ENCODE results near the gene DRG2. TPM values are rescaled to one million over a fixed set of nuclear protein-coding genes. Genes with fewer than 3 reads are reported as not detected.

Gene DRG2
- total RNA-seq, 1 experiment from 2014 or later = 43.7 TPM

DNA sequence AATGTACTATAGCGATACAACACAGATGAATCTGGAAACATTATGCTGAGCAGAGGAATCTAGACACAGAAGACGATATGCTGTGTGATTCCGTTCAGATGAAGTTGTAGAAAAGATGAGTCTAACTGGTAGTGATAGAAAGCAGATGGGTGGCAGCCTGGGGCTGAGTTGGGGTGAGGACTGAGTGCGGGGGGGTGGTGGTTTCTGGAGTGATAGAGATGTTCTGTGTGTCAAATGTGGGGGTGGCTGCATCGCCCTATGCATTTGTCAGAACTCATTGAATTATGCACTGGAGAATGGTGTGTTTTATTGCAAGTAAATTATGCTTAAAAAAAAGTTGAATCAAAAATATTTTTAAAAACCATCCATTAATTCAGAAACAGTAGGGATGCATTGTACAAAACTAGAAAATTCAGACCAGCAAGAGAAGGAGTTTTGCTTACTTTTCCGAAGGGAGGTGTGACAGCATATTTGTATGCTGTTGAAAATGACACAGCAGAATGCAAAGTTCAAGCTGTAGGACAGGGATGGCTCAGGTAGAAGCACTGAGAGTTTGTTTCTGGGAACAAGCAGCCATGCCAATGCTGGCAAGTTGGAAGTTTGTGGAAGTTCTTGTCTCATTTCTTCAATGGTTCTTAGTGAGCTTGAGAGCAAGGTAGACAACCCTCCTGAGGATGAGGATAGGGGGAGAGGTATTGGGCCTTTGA is 13.0 kb upstream of the DRG2 start:
- DNase-seq (ENCODE audit: low spot score) = no peak

DNA sequence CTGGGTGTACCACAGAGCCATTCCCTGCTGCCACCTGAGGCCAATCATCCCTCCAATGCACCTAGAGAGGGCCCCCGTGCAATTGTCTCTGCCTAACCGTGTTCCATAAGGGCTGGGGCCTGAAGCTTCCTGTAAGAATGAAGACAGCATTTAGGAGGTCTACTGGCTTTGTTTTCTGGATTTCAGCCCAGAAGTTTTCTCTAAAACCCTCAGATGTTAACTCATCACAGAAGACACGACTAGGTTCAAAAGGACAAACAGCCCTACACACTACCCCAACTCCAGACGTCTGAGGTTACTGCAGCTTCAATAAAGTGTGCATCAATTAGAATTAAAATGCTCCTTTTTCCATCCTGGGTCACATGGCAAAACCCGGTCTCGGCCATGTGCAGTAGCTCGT is 10.8 kb upstream of the DRG2 start:
- DNase-seq (ENCODE audit: low spot score) = no peak

DNA sequence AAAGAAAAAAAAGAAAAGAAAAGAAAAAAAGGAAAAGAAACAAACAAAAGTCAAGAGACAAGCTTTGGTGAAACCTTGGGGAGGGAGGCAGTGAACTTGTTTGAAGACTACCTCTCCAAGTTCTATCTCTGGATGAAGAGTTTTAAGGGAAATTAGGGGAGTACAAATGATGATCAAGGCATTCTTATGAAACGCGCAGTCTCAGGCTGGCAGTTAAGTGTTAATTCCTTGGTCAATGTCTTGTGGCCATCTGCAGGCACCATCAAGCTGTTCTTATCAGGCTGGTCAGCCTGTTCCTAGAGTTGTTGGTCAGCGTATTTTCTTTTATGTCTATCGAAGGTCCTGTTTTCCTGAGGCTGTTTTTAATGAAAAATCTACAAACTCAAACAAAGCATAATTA is 8.2 kb upstream of the DRG2 start:
- no peak for DNase-seq (ENCODE audit: low spot score)

DNA sequence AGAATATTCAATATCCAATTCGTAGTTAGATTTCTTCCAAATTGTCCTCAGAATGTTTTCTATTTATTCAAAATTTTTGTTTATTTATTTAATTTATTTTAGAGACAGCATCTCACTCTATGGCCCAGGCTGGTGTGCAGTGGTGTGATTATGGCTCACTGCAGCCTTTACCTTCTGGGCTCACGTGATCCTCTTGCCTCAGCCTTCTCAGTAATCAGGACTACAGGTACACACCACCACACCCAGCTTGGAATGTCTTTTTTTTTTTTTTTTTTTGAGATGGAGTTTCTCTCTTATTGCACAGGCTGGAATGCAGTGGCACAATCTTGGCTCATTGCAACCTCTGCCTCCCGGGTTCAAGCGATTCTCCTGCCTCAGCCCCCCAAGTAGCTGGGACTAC is 3.5 kb upstream of the DRG2 start:
- DNase-seq (ENCODE audit: low spot score) = no peak

DNA sequence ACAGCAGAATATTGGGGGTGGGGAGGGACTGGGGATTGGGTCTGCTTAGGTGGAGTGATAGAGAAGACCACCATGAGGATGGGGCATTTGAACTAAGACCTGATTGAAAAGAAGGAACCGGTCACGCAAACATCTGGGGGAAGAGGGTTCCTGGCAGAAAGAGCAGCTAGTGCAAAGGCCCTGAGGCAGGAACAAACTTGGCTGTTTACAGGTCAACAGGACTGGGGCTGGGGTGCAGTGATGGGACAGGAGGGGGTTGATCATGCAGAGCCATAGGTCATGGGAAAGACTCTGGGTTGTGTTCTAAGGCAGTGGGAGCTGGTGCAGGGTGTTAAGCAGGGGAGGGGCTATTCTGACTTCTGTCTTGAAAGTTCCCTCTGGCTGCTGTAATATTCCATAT is 1.9 kb downstream of the DRG2 start:
- DNase-seq (ENCODE audit: low spot score) = no peak

DNA sequence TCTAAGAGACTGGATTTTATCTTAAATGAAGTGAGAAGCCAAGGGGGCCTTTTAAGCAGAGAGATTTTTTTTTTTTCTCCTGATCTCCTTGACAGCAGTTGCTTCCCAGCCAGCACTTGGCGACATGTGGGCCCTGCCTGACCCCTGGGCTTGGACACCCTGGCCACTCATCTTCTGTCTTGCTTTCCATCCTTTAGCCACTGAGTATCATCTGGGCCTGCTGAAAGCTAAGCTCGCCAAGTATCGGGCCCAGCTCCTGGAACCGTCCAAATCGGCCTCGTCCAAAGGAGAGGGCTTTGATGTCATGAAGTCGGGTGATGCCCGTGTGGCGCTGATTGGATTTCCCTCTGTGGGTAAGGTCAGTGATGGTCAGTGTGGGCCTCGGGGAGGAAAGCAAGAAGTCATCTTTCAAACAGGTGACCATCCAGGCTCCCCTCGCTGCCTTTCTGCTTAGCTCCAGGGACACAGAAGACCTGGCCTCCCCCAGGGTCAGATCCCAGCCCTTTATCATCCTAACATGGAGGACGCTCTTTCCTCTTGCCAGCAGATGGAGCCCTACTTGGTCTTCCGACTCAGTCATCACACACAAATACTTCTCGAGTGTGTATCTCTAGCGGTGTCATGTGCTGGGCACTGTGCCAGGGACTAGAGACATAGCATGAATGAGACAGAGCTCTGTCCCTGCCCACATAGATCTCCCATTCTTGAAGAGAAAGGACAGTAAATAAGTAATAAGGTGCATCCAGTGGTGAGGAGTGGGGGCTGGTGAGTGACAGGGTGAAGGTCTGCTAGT is 6.1 kb downstream of the DRG2 start:
- DNase-seq (ENCODE audit: low spot score) = peak; percentile 39

DNA sequence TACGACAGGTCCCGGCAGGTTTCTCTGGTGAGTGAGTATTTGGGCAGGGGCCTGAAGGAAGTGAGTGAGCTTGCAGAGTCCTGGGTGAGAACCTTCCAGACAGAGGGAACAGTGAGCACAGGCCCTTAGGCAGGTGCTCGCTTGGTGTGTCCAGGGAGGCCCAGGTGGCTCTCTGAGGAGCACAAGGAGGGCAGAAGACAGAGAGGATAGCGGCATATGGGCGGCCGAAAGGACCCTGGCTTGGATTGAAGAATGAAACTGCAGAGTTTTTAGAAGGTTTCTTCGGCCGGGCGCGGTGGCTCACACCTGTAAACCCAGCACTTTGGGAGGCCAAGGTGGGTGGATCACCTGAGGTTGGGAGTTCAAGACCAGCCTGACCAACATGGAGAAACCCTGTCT is 6.7 kb downstream of the DRG2 start:
- no peak for DNase-seq (ENCODE audit: low spot score)

DNA sequence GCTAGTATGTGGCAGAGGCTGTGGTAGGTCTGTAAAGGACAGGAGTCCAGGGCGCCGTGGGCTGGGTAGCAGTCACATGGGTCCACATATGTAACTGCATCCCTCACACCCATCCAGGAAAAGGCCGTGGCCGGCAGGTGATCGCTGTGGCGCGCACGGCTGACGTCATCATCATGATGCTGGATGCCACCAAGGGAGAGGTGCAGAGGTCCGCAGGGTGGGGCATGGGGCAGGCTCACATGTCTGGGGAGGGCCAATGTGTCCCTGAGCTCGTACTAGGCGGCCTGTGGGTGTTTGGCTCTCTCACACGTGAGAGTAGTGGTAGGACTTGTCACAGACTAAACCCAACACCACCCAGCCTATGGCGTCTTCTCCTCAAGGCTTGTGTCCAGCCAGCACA is 11.8 kb downstream of the DRG2 start:
- DNase-seq (ENCODE audit: low spot score) = no peak

DNA sequence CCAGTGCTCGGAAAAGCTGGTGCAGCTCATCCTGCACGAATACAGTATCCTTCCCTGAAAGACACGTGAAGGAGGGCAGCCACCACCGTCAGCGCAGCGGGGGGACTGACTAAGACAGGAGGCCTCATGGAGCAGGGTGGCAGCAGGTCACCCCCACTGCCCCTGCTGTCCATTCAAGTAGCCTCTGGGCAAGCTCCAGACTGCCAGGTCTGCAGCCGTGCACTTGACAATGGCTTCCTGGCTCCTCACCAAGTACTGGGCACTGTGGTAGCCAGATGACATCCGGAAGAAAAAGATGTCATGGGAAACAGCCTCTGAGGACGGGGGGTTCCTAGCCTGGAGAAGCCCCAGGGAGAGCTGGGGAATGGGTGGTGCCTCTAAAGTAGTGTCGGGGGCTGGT is 12.9 kb downstream of the DRG2 start:
- DNase-seq (ENCODE audit: low spot score) = no peak

DNA sequence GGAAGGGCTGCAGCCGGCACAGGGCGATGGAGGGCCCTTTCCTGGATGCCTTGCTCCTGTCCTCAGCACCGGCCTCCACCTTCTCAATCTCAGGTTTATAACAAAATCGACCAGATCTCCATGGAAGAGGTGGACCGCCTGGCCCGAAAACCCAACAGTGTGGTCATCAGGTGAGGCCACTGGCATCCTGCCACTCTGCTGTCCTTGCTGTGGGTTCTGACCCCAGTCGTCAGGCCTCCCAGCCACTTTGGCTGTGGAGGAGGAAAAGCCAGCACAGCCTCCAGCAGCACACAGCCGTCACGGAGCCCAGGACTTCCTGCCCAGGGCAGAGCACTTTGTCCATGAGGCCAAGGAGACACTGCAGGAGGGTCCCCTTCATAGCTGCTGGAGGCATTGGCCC is 14.1 kb downstream of the DRG2 start:
- DNase-seq (ENCODE audit: low spot score) = no peak

DNA sequence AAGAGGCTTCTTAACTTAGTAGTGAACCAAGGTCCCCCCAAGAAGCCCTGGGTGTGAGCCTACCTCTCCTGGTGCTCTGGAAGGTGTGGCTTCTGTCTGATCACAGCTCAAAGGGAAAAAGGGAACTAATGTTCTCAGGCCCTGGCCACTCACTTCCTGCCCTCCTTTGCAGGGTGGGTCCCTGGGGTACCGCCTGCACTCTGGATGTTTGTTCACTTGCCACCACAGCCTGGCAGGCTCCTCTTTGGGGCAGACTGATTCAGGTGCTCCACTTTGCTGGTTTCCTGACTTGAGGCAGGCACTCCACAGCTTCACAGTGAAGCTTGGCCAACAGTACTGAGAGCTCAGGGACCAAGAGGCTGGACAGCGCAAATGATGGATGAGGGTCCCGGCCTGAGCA is 14.9 kb downstream of the DRG2 start:
- no peak for DNase-seq (ENCODE audit: low spot score)

DNA sequence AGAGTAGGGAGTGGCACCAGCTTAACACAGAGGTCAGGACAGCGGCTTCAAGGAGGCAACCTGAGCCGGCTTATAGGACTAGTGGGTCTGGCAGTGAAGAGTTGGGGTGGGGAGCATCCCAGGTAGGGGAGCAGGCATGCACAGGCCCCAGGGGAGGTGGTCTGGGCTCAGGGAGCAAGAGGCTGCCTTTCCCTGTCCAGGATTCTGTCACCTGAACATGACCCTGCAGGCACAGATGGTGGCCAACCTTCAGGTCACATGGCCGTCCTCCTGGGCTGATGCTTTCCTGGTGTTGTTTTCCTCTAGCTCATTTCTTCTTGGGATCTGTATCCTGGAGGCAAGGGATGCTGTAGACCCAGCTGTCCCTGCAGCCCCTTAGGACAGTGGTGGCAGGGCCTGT is 17.3 kb downstream of the DRG2 start:
- no peak for DNase-seq (ENCODE audit: low spot score)

DNA sequence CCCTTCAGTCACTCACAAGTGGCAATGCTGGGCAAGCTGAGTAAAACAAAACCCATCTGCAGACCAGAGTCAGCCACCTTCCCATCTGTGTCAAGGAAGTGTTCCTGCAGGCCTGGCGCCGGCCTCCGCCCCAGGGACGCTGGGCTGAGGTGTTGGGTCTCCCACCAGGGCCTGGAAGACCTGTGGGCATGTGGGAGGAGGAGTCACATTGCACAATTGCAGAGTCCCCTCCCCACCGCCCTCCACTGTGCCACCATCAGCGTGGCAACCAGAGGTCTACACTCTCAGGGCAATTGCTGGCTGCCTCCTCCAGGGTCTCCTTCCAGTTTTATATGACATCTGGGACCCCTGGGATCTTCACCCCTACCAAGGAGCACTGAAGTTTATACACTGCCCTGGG is 17.8 kb downstream of the DRG2 start:
- DNase-seq (ENCODE audit: low spot score) = no peak

DNA sequence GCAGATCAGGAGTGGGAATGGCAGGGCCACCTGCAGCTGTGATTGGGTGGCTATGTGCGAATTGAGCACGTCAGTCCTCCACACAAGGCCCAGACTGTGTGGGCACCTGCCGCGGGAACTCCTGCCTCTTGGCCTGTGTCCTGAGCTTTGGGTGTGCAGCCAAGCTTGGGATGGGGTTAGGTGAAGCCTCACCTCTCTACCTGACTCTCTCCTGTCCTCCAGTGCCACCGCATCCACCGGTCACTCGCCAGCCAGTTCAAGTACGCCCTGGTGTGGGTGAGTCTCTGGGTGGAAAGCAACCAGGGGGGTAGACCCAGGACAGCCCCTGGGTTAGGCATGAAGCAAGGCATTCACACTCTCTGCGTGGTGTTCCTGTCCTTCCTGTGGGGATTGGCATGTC is 18.5 kb downstream of the DRG2 start:
- DNase-seq (ENCODE audit: low spot score) = no peak

DNA sequence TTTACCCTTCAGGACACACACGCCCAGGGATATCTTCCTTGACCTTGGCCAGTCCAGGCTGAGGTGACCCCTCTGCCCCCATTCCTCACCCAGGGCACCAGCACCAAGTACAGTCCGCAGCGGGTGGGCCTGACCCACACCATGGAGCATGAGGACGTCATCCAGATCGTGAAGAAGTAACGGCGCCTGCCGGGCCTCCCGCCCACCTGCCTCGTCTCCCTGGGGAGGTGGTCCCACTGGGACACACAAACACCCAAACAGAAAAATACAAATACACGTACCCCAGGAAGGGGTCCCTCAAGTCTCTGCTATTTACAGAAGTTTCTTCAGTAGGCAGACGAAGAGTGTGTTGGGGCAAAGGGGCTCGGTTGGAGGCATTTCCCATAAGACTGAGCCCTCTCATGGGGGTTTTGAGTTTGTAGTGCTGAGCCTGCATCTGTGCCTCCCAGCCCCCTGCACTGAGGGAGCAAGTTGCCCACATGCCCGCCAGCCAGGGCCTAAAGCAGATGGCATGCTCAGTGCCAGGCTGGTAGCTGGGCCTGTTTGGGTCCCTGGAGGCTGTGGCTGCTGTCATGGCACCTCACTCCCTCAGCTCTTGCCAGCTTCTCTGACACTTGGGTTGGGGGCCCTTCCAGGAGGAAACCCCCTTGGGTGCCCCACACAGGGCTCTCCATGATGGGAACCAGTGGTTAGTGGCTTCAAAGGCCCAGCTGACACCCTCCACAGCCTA is 19.5 kb downstream of the DRG2 start:
- DNase-seq (ENCODE audit: low spot score) = no peak

DNA sequence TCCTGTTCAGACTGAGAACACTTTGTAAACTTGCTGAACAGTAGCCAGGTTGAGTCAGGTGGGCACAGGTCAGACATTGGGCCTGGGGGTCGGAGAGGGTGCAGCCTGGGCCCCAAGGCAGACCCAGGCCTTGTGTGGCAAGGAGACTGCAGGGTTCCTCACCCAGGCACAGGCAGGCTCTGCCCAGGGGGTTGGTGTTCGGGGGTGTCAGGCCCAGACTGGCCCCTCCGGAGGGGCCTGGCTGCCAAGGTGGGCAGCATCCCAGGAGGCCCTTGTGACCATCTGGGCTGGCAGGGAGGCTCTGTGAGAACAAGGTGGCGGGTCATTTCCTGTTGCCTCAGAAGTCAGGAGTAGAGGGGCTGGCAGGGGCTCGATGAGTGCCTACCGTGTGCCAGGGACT is 20.2 kb downstream of the DRG2 start:
- no peak for DNase-seq (ENCODE audit: low spot score)

DNA sequence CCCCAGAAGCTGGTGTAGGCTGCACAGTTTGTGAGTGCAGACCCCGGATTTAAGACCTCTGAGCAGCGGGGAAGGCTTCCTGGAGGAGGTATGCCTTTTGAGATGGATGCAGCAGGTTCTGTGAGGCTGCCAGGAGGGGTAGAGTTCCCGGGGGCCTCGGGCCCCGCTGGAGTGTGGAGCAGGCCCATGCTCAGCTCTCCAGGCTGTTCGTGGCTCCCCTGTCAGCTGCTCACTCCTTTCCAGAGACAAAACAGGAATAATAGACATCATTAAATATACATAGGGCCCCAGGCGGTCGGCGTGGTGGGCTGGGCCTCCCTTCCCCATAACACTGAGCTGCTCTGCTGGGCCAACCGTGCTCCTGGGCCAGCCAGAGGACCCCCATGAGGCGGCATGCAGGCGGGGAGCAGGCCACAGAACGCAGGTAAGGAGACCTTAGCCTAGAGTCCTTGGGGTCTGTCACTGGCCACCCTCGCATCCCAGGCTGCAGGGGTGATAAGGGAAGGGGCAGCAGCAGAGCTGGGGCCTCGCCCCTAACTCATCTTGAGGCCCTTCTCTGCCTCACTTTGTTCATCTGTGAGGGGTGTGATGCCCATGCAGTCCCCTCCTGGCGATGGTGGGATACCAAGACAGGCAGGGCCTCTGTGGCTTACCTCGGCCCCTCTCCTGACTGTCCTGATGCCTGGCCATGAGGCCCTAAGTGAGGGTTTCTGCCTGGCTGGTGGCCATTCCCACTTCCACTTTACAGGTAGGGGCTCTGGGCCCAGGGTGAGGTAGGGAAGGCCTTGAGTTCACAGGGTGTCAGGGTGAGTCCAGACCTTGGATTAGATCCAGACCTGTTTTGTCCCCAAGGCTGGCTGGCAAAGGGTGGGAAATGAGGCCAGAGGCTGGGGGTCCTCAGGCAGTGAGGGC is 20.9 kb downstream of the DRG2 start, which contains the start of gene MYO15A:
MYO15A (plus strand) TSS at position 356 of the 912 bp plus-strand sequence. CDS start 10,045 bp downstream, outside the sequence.
- DNase-seq (ENCODE audit: low spot score) = no peak

DNA sequence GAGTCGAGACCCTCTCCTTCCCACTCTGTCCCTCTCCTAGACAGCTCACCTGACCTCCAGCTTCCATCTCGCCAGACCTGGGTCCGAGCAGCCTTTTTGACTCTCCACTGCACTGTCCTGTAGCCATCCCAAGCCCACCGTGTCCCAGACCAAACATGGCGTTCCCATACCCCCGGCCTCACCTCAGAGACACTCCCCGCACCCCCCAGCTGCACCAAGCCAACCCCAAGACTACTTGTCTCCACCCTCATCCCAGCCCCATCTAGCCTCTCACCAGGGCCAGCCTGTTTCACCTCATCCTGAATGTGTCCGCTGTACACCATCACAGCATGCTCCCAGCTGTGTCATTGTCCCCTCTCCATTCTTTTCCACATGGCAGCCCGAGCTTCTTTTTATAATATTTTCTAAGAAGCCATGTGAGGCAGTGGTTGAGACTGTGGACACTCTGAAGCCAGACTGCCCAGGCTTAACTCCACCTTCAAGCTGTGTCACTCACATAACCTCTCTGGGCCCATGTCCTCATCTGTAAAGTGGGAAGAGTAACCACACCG is 22.3 kb downstream of the DRG2 start:
- DNase-seq (ENCODE audit: low spot score) = no peak

DNA sequence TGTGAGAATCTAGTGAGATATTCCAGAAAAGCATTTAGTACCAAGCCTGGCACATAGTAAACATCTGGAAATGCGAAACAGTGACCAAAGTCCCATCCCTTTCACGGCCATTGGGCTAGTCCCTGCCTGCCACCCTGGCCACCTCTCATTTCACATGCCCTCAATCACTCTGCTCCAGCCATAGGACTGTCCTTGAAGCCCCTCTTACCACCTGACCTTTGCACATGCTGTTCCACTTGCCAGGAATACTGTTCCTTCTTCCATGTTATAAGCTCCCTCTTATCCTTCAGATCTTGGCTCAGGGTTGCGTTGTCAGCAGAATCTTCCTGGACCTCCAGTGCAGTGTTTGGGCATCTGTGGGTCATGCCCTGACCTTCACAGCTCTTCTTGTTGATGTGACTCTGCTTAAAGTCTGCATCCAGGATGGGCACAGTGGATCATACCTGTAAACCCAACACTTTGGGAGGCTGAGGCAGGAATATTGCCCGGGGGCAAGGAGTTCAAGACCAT is 22.9 kb downstream of the DRG2 start:
- DNase-seq (ENCODE audit: low spot score) = no peak

DNA sequence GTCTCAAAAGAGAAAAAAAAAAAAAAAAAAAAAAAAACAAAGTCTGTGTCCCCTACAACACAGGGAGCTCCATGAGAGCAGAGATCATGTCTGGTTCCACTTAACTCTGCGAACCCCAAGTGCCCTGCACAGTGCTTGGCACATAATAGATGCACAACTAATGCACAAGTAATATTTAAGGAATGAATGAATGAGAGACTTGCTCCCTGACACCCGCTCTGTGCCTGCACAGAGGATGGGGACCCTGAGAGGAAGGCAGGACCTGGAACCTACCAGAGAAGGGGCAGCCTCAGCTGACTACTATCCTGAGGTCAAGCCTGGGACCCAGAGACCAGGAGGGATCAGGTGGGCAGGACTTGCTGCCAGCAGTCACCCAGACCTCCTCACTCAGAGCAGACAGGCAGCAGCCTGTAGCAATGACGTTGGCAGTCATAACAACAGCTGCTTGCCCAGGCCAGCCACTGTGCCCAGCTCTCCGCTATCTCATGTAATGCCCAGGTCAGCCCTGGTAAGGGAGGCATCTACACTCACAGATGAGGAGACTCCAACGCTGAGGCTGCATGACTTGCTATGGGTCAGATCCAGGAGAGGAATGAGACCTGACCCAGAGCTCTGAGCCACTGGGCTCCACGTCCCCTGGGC is 23.7 kb downstream of the DRG2 start:
- no peak for DNase-seq (ENCODE audit: low spot score)
